Activated CD8-positive, alpha-beta memory T cell treated with anti-CD3 and anti-CD28 coated beads for 36 hours (primary cell): Measurements from ENCODE around the gene WNT11. TPM values are rescaled to one million over a fixed set of nuclear protein-coding genes. Genes with fewer than 3 reads are reported as not detected.

Source experiments
- CTCF ChIA-PET: fragments of 350-600 bp; sonication (Branson Sonifier 250); formaldehyde crosslinking; loops from one replicate; lab custom pipeline; 2021; ENCODE audit warnings: antibody characterized with exemption; lab: Charles Lee
- POLR2A ChIA-PET: fragments of 350-600 bp; sonication (Branson Sonifier 250); formaldehyde crosslinking; loops from one replicate; lab custom pipeline; 2021; ENCODE audit warnings: antibody characterized with exemption; lab: Charles Lee
- total RNA-seq, 2 experiments: library from RNA; stranded (reverse); gene quantifications; one replicate each; pipeline ENCODE4 v1.2.3, GENCODE V29; 2021

WNT11 gene
- total RNA-seq, 2 experiments from 2014 or later: 0.38 TPM; not detected in 1

DNA sequence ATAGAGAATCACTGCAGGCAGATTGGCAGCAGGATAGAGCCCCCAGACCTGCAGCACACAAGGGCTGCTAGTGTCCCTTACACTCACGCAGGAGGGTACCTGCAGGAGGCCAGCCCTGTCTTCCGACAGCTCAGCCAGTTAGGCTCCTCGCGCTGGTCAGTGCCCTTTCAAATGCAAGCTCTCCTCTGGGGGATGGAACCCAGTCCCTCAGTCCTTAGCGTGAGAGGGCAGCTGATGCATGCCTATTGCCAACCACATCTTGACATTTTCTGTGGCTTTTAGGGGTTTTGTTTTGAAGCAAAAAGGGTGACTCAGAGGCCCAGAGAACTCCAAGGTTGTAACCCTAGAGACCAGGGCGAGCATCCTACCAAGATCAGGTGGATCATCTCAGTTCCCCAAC is 40.0 kb downstream of the WNT11 start:
- CTCF ChIA-PET: no interaction called here

DNA sequence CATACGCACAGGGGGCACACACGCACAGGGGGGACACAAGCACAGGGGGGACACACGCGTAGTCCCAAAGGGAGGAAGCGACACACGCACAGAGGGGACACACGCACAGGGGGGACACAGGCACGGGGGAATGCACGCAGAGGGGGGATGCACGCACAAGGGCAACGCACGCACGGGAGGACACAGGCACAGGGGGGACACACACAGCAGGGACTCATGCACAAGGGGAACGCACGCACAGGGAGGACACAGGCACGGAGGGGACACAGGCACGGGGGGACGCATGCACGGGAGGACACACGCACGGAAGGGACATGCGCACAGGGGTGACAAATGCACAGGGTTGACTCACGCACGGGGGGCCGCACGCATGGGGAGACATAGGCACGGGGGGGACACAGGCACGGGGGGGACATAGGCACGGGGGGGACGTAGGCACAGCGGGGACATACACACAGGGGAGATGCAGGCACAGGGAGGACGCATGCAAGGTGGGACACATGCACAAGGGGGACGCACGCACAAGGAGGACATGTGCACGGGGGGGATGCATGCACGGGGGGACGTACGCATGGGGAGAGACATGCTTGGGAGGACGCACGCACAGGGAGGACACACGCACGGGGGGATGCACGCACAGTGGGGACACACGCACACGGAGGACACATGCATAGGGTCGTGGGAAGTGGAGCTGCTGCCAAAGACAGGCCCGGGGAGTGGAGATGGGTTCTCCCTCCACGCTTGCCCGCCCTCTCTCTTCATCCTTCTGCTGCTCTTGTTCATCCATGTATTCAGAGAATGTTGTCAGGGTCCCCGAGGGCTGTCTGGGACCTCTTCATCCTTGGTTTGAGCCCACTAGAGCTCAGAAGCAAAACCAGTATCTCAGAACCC is 41.2 kb downstream of the WNT11 start:
- ChIA-PET POLR2A (no interaction called here), CTCF (no interaction called here)

More for the DNA sequence above, 40.0 kb downstream of the WNT11 start:
- POLR2A ChIA-PET: no interaction called here

DNA sequence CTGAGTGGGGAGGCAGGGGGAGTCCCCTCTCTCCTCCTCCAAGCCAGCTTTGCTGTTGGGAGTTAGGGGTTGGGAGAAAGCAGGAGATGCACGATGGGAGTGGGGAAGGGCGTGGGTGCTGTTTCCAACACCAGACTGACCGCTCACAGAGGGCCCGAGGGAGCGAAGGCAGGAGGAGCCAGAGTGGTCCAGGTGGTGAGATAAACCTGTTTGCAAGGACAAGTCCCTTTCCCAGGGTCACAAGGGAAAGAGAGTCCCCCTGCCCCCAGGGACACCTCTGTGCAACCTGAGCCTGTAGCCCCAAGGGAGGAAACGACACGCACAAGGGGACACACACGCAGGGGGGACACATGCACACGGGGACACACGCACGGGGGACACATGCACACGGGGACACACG is 42.2 kb downstream of the WNT11 start:
- POLR2A ChIA-PET: no interaction called here
- CTCF ChIA-PET: no interaction called here

DNA sequence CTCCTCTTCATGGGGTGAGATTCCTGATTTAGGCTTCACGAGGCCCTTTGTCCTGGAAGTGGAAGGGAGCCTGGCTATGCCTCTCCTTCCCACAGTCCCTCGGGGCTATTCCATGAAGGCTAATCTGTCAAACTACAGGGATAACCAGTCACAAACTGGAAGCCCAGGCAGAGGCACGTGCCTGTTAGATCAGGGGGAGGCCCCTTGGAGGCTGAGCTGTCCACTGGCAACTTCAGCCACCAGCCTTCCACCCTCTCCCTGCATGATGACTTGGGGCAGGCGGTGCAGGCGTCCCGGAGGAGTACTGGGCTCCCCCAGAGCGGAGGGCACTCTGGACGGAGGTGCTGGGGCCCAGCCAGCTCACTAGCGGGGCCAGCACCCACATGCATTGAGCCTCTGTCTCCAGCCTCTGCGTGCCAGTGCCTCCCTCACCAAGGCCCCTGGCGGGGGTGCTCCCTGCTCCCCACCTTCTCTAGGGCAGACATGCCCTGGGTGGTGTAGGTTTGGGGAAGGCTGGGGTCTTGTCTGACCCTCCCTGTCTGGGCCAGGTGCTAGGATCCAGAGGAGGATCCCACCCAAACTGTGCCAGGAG is 42.9 kb downstream of the WNT11 start:
- CTCF ChIA-PET: no interaction called here
- POLR2A ChIA-PET: no interaction called here

DNA sequence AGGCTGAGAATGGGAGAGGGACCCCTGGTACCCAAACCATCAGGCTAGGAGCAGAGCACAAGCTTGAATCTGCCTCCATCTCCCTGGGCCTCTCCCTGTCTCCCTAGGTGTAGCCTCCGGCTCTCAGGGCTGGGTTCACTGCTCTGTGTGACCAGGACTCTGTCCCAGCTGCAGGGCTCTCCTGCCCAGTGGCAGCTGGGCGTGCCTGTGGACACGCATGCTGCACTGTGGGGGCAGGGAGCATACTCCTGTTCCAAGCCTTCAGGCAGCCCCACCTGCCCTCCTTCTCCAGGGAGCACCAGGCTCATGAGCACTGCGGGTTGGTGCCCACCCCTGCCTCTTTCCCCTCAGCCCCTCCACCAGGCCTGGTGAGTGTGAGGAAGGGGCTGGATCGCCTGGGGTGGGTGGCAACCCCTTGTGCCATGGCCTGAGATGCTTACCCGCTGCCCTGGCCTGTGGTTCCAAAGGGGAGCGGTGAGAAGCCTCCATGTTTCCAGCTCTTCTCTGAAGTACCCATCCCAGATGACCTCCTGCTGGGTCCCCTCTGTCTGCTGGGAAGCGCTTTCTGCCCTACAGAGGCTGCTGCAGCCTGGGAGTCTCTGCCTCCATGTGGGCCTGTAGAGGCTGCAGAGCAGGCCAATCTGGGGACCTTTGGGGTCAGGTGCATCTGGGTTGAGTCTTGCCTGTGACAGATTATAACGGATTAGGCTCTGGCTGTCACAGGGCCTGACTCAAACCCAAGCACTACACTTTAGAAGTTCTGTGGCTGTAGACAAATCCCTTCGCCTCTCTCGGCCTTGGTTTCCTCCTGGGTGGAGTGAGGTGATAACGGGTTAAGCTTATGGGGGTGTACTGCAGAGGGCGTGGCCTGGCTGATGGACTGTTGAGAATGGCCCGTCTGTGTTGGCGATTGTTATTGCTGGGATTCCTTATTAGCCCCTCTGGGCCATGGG is 43.7 kb downstream of the WNT11 start:
- ChIA-PET CTCF (no interaction called here), POLR2A (no interaction called here)

DNA sequence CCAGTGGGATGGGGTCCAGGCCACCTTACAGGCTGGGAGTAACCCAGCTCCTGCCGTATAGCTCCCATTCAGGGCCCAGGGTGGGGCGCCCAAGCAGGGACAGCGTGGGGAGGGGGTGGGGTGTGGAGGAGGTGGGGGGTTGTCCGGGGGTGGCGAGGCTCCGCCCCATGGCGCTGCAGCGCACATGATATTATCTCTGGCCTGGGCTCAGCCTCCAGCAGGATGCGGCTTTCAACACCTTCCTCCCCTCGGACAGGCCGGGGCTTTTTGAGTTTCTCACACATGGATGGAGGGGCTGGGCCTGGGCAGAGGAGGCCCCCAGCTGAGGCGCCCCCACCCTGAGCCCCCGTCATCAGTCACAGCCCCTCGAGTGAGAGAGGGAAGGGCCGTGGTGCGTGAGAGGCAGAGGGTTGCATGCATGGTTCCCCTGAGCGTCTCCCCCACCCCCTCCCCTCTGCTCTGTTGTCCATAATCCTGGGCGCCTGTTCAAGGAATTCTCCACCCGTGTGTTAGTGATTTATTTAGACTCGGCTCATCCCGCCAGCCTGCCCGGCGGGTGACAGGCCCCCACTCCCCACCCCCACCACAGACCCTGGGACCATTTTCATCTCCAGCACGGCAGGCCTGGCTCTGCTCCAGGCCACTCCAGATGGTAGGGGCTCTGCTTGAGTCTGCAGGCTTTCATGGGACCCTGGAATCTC is 44.9 kb downstream of the WNT11 start:
- POLR2A ChIA-PET: no interaction called here
- CTCF ChIA-PET: no interaction called here

DNA sequence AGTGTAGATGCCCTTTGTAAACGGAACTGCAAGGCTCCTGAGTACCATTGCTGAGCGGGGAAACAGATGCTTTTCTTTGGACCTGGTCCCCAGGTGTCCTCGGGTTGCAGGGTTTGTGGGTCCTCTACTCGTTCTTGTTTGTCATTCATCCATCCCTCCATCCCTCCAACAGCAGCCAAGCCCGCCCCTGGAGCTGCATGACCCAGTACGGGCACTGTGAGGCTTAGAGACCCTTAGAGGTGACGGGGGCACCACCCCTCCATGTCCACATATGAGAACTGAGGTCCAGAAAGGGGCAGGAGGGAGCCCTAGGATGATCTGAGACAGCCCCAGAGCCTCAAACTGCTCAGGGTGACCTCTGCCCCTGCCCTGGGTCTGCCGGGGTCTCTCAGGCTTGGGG is 45.4 kb downstream of the WNT11 start:
- CTCF ChIA-PET: interaction anchor here (1.2 kb wide), 1 partner anchor 9 kb away, joined by 6 read pairs; no protein-coding TSS in a partner anchor

DNA sequence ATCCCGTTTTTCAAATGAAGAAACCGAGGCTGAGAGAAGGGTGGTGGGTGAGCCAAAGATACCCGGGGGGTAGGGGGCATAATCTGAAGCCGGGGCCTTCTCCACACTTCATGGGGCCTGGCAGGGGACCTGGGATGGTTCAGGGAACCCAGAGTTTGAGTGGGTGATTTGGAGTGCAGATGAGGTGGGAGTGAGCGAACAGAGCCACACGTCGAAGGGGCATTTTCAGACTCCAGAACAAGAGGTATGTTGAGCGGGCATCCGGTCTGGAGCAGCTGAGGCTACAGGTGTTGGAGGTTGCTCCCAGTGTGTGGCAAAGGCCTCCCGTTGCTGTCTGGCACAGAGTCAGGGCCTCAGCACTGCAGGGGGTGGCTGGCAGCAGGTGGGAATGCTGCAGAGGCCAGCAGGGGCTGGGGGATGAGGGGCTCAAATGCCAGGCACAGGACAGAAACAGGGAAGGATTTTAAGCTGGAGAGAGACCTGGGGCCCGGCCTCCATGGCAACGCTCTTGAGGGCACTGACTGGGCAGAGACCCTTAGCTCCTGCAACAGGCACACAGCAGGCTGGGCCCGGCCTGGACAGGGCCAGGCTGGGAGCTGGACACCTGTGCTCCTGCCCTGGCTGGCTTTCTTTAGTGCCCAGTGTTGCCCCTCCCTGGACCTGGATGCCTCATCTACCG is 46.2 kb downstream of the WNT11 start:
- CTCF ChIA-PET: interaction anchor here (1.2 kb wide), 1 partner anchor 8 kb away, joined by 6 read pairs; no protein-coding TSS in a partner anchor
- POLR2A ChIA-PET: no interaction called here

More for the DNA sequence above, 45.4 kb downstream of the WNT11 start:
- POLR2A ChIA-PET: no interaction called here

DNA sequence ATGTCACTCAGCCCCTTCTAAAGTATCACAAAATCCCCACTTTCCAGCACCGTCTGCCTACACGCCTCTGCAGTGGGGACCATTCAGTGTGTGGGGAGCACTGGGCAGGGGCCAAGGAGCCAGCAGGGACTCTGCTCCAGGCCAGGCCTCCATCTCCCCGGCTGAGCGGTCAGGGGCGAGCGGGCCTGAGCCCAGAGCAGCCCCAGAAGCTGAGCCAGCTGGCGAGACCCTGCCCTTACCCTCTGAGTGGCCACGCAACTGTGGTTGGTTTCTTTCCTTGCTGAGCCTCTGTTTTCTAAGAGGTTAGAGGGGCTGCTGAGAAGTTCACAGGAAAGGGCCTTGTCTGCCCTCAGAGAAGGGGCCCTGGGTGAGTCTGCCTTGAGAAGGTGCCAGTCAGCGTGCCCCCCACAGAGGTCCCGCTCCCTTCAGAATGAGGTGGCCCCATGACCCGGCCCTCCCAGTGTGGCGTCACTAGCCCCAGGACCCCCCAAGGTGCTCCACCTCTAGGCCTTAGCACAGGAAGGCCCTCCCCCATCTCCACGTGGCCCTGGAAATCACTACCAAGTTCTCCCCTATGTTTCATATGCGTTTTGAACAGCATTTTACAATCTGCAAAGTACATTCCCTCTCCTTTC is 46.9 kb downstream of the WNT11 start:
- ChIA-PET POLR2A (no interaction called here), CTCF (interaction anchor here (1.2 kb wide), 1 partner anchor 7 kb away, joined by 6 read pairs; no protein-coding TSS in a partner anchor)

DNA sequence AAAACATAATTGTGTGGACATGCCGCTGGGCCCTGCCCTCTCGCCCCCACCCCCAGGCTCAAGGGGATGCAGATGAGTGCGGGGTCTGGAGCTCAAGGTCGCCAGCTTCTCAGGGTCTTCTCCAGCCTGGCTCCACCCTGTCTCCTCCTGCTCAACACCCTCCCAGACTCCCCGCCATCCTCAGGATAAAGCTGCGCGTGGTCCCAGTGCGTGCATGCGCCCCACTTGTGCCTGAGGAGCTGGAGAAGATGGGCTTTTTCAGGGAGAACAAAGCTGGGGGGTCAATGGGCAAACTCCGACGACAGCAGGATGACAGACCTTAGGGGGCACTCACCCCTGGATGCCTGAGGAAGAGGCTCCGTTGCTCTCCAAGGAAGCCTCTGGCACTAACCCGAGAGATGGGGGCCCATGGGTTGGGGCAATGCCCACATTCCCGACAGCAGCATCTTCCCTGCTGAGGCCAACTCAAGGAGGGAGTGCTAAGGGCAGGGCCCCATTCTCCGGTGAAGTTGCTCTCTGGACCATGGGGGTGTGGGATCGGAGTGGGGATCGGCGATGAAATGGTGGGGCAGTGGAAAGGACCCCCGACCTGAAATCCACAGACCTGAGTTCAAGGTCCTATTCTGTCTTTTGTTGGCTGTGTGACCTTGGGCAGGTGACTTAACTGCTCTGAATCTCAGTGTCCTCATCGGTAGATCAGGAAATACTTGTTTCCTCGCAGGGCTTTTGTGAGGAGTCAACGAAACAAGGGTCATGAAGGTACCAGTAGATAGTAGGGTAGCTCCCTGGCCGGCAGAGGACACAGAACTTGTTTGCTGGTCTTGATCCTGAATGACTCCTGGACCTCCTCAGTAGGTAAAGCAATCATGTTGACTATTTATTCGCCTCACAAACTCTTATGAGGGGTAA is 47.7 kb downstream of the WNT11 start:
- ChIA-PET POLR2A (no interaction called here), CTCF (no interaction called here)

DNA sequence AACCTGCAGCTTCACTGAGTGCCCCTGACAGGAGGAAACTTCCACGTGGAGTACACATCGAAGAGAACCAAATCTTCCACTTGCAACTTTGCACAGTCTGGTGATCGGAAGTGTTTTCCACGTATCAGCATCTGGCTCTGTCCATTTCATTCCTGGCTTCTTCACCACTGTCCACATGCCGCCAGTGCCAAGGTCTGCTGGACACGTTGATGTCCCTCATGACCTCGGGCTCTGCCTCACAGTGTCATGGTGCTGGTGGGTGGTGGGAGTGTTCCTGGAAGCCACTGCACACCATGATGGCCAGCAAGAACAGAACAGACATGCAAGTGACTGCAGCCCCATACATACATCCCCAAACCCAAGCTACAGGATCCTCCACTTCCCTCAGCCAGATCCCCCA is 48.4 kb downstream of the WNT11 start:
- POLR2A ChIA-PET: no interaction called here
- CTCF ChIA-PET: no interaction called here

DNA sequence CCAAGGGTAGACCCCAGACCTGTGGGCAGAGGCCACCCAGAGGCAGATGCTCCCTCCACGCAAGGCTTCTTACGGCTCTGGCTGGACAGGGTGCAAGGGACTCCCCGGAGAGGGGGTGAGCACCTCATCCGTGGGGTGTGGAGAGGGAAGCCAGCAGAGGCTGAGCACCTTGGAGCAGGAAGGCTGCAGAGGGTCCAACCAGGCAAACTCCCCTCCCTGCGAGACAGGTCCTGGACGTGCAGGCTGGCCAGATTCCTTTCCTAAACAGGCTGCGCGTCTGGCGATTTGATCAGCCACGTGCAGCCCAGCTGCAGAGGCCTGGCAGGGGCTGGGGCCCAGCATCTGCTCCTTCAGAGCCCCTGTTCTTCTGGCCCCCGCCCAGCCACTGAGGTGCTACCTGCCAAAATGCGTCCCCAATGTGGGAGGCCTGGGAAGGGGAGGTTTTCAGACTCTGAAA is 49.3 kb downstream of the WNT11 start:
- POLR2A ChIA-PET: no interaction called here

DNA sequence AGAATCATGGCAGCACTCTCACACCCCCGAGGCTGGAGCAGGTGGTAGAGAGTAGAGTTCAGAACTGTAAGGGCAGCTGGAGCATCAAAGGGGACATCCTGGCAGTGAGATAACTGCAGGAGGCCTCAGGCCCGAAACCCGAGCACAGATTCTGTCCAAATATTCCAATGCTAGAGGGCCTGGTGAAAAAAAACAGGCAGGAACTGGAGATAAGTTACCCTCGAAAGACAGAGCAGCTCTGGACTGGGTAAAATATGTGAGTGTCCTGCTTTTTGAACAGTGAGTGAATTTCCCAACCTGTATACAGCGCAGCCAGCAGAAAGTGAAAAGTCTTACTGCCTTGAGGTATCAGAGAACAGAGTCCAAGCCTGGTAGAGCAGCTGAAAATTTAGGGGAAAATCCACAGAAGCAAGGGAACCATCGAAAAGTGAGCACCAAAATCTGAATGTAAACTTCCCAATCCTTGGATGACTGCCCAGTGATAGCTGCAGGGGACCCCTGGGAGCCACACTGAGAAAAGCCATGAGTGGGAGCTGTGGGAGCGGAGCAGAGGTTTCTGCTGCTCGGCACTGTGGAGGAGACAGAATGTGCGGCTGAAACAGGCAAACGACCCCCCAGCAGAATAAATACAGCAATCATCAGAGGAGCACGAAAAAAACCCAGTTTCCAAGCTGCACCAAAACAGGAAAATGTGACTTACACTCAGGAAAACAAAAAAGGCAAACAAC is 50.6 kb downstream of the WNT11 start:
- CTCF ChIA-PET: interaction anchor here (0.7 to 1.1 kb wide), 2 partner anchors 55 to 168 kb away, joined by 3 to 5 read pairs; no protein-coding TSS in a partner anchor
- POLR2A ChIA-PET: no interaction called here

More for the DNA sequence above, 49.3 kb downstream of the WNT11 start:
- CTCF ChIA-PET: no interaction called here

DNA sequence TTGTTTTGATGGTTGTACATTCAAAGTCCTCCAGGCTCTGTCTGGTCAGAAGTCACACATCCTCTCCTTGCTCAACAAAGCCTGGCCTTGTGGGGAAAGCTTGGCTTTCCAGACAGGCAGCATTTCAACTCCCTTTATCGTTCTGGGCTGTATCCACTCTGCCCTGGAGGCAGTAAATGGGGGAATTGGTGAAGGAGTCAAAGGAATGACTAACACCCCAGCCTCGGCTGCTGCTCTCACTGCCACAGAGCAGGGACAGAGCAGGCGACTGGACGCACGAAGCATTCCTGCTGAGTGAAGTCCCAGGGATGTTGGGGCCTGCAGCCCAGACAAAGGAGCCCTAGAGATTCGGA is 52.8 kb downstream of the WNT11 start:
- POLR2A ChIA-PET: no interaction called here
- CTCF ChIA-PET: interaction anchor here (0.8 to 2.4 kb wide), 3 partner anchors 57 to 345 kb away, joined by 3 to 30 read pairs (median 4); no protein-coding TSS in a partner anchor

DNA sequence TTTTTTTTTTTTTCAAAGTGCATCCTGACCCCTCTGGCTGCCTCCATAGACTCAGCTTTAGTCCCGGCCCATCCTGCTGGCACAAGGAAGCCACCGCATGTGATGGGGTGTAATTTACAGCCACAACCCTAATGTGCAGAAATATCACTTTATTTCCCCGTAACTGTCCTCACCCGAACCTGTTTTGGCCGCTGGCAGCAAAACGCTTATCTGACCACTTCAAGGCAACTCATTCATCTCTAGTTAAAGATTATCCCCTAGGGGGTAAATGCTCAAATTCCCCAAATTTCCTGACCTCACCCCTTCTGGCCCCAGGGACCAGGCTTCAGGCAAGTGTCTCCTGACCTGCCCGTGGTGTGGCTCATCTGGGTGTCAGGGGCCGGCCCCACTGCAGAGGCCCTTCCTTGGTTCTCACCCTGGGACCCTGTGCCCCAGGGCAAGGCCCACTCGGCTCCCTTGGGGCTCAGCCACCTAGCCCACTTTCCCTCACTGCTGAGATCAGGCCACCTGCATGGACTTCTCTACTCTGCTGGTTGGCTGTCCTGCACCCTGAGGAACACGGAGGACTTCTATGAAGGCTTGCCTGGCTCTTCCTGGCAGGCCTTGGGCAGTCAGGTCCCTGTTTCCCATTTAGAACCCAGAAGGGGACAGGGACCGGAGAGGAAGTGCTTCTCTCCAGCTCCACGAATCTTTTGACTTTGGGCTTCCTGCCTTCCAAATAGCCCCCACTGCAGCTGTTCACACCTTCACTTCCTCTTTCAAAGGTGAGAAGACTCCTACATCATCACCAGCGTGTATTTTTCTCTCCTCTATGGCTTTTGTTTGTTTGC is 53.3 kb downstream of the WNT11 start:
- POLR2A ChIA-PET: no interaction called here

More for the DNA sequence above, 53.3 kb downstream of the WNT11 start:
- CTCF ChIA-PET: interaction anchor here (0.7 to 2.4 kb wide), 20 partner anchors 7 to 384 kb away, joined by 3 to 30 read pairs (median 4); no protein-coding TSS in a partner anchor
